ENCODE data around the gene ZSCAN16. TPM values are rescaled to one million over a fixed set of nuclear protein-coding genes. Genes with fewer than 3 reads are reported as not detected.

The ZSCAN16 gene
- total and polyA plus RNA-seq, 2 experiments from 2014 or later, result 4.7 to 12.9 TPM

GRCh38 chr6:28152531-28152930, 28.1 kb downstream of the ZSCAN16 start:
- Histone ChIP-seq H3K79me2 (replicated peaks; ENCODE audit: insufficient read depth) (peaks cover 3% of the 10 kb centered on the region; the same call in 1 of the 2 replicates), H3K9me2 (ENCODE audit: insufficient read depth) (no peaks in the 10 kb centered on the region), H3K27ac (ENCODE audit: low read depth) (no peak overlapping the region), H4K20me1 (replicated peaks; ENCODE audit: insufficient read depth) (peaks cover 14% of the 10 kb centered on the region), H3K4me2 (no peak overlapping the region), H2AFZ (no peak overlapping the region), H3K4me3 (no peak overlapping the region), H3K4me1 (ENCODE audit: insufficient read depth) (no peaks in the 10 kb centered on the region), H3K27me3 (ENCODE audit: insufficient read depth) (no peaks in the 10 kb centered on the region), H3K36me3 (ENCODE audit: insufficient read depth) (peaks cover 74% of the 10 kb centered on the region), H3F3A (replicated peaks; ENCODE audit: low read depth) (no peaks in the 10 kb centered on the region)
- ATAC-seq, result no peak
- no peak overlapping the region for H3K4me3 Mint-ChIP-seq
- H3K4me1 Mint-ChIP-seq, result no peaks in the 10 kb centered on the region
- DNase-seq (ENCODE audit: low spot score), result no peak
- no peak overlapping the region for H3K27ac Mint-ChIP-seq
- no peaks in the 10 kb centered on the region for H3K27me3 Mint-ChIP-seq (ENCODE audit: insufficient read depth, low read depth, poor library complexity)
- H3K36me3 Mint-ChIP-seq (ENCODE audit: low read depth), result peaks cover 93% of the 10 kb centered on the region
- TF ChIP-seq NANOG (IDR thresholded peaks at IDR 0.05; ENCODE audit: borderline replicate concordance), result no peak
- no peak for TF ChIP-seq ZNF114 (CRISPR knock-in tag; IDR thresholded peaks at IDR 0.05)
- no peak for TF ChIP-seq ZNF462 (CRISPR knock-in tag; IDR thresholded peaks at IDR 0.05)
- no peak for TF ChIP-seq ZNF331 (CRISPR knock-in tag; IDR thresholded peaks at IDR 0.05; ENCODE audit: low read depth)
- TF ChIP-seq STAT1 (IDR thresholded peaks at IDR 0.05; ENCODE audit: unreplicated experiment), result no peak
- no peak for TF ChIP-seq EZH2 (IDR thresholded peaks at IDR 0.05; ENCODE audit: low read depth, unreplicated experiment)
- no peak for TF ChIP-seq POLR2AphosphoS5 (IDR thresholded peaks at IDR 0.05; ENCODE audit: low read depth)
- TF ChIP-seq CREB1 (CRISPR knock-in tag; IDR thresholded peaks at IDR 0.05; ENCODE audit: low read depth), result no peak
- TF ChIP-seq, protein P1, sequence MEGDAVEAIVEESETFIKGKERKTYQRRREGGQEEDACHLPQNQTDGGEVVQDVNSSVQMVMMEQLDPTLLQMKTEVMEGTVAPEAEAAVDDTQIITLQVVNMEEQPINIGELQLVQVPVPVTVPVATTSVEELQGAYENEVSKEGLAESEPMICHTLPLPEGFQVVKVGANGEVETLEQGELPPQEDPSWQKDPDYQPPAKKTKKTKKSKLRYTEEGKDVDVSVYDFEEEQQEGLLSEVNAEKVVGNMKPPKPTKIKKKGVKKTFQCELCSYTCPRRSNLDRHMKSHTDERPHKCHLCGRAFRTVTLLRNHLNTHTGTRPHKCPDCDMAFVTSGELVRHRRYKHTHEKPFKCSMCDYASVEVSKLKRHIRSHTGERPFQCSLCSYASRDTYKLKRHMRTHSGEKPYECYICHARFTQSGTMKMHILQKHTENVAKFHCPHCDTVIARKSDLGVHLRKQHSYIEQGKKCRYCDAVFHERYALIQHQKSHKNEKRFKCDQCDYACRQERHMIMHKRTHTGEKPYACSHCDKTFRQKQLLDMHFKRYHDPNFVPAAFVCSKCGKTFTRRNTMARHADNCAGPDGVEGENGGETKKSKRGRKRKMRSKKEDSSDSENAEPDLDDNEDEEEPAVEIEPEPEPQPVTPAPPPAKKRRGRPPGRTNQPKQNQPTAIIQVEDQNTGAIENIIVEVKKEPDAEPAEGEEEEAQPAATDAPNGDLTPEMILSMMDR (conservative IDR thresholded peaks at IDR 0.05; ENCODE audit: low read depth in 2 of 2), result no peak
- TF ChIP-seq, protein P2, sequence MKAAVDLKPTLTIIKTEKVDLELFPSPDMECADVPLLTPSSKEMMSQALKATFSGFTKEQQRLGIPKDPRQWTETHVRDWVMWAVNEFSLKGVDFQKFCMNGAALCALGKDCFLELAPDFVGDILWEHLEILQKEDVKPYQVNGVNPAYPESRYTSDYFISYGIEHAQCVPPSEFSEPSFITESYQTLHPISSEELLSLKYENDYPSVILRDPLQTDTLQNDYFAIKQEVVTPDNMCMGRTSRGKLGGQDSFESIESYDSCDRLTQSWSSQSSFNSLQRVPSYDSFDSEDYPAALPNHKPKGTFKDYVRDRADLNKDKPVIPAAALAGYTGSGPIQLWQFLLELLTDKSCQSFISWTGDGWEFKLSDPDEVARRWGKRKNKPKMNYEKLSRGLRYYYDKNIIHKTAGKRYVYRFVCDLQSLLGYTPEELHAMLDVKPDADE (IDR thresholded peaks at IDR 0.05), result no peak
- TF ChIP-seq JUNB (IDR thresholded peaks at IDR 0.05; ENCODE audit: unreplicated experiment), result no peak
- peaks cover 4% of the 10 kb centered on the region for H3K9me3 Mint-ChIP-seq
